Measurements from ENCODE around the gene COQ4. TPM values are rescaled to one million over a fixed set of nuclear protein-coding genes. Genes with fewer than 3 reads are reported as not detected.
A peak's percentile ranks its signal among the peaks of the same experiment; 100 is the strongest.

COQ4 gene
- total and polyA plus RNA-seq, 2 of the 8 experiments (the other 6 are each of a cell fraction or from before 2014, with no cell fraction given), result 32.3 to 58.8 TPM

DNA sequence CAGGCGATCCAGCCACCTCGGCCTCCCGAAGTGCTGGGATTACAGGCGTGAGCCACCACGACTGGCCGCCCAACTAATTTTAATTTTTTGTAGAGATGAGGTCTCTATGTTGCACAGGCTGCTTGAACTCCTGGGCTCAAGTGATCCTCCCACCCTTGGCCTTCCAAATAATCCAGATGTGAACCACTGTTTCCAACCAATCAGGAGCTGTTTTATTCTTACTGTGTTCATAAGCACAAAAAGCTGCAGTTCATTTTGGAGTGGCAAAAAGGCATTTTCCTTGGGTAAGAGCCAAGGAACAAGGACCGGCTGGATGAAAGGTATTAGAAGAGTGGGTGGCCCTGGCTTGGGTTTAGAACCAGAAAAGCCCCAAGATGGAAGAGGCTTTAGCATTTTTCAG is 12.5 kb downstream of the COQ4 start:
- FAIRE-seq (no peak), DNase-seq (ENCODE audit: low read depth in 1 of 2, low spot score in 2 of 2) (no peak)
- Histone ChIP-seq H2BK5ac (ENCODE audit: low read depth, low read length) (no peak overlapping the region), H3K4me2 (ENCODE audit: insufficient read depth in 1 of 2, low read depth in 2 of 2, low read length in 2 of 2) (no peak overlapping the region), H3K9ac (replicated peaks in 1 of 4; ENCODE audit: extremely low read depth in 1 of 4, low read depth in 3 of 4, low read length in 3 of 4) (no peak overlapping the region), H3K23me2 (ENCODE audit: low read depth, low read length) (no peaks in the 10 kb centered on the region), H3K9me3 (ENCODE audit: insufficient read depth in 2 of 2, low read depth in 1 of 2, low read length in 1 of 2) (no peaks in the 10 kb centered on the region), H4K8ac (ENCODE audit: extremely low read depth, insufficient read depth, low read length) (no peak overlapping the region), H3K27me3 (replicated peaks in 1 of 4; ENCODE audit: control insufficient read depth in 3 of 4, extremely low read depth in 1 of 4, insufficient read depth in 3 of 4, low read length in 3 of 4) (no peaks in the 10 kb centered on the region; a peak in 1 of 7 replicates), H3K79me2 (ENCODE audit: control insufficient read depth in 1 of 2, insufficient read depth in 2 of 2, low read length in 2 of 2) (no peaks in the 10 kb centered on the region), H3K14ac (ENCODE audit: insufficient read length) (no peak overlapping the region), H3K4me3 (ENCODE audit: extremely low read depth in 1 of 4, insufficient read depth in 2 of 4, low read depth in 3 of 4, low read length in 4 of 4) (no peak overlapping the region), H4K20me1 (replicated peaks in 1 of 2; ENCODE audit: control insufficient read depth in 1 of 2, insufficient read depth in 2 of 2, low read length in 2 of 2) (no peaks in the 10 kb centered on the region), H3K56ac (replicated peaks; ENCODE audit: insufficient read length, low read depth, low read length) (no peak overlapping the region), H2AK5ac (ENCODE audit: low read depth, low read length) (no peak overlapping the region), H3K27ac (ENCODE audit: low read depth, low read length) (no peak overlapping the region), H2BK12ac (ENCODE audit: low read depth, low read length) (no peak overlapping the region), H2BK20ac (ENCODE audit: low read length) (no peak overlapping the region), H3K4ac (replicated peaks; ENCODE audit: insufficient read length, low read depth, low read length) (no peak overlapping the region), H4K5ac (ENCODE audit: insufficient read length, low read depth, low read length) (no peak overlapping the region), H3K4me1 (replicated peaks in 1 of 4; ENCODE audit: control insufficient read depth in 3 of 4, insufficient read depth in 4 of 4, low read length in 3 of 4) (no peaks in the 10 kb centered on the region; a peak in 1 of 7 replicates), H3K23ac (ENCODE audit: insufficient read length) (no peak overlapping the region), H2AFZ (ENCODE audit: low read length) (no peak overlapping the region), H2BK15ac (ENCODE audit: low read length) (no peak overlapping the region), H4K91ac (replicated peaks; ENCODE audit: insufficient read length, low read length) (no peak overlapping the region), H3K36me3 (ENCODE audit: control insufficient read depth in 2 of 4, insufficient read depth in 4 of 4, low read length in 3 of 4) (peaks cover 0 to 9% (median 2%) of the 10 kb centered on the region in 4 experiments; a peak in 4 of 8 replicates), H3K79me1 (ENCODE audit: low read depth, low read length) (no peaks in the 10 kb centered on the region), H2BK120ac (replicated peaks; ENCODE audit: low read depth, low read length) (no peak overlapping the region), H3K18ac (ENCODE audit: extremely low read depth, low read length) (no peak overlapping the region)
- POLR2A ChIA-PET (ENCODE audit: partially characterized antibody), result interaction anchor here (0.6 to 3.1 kb wide), 9 partner anchors 11 to 121 kb away, joined by 3 to 13 read pairs (median 8); partner anchors contain the start of gene ODF2
- WGBS, 2 experiments (ENCODE audit: extremely low coverage in 1 of 2, insufficient coverage in 1 of 2, insufficient read length in 1 of 2, insufficient replicate concordance in 2 of 2, low coverage in 1 of 2, low lambda C conversion rate in 2 of 2, missing lambda C conversion rate in 1 of 2), result 90% methylated on average over 7 of the region's 7 CpGs; no CpG with 5 or more reads in 1 of the 2 experiments
- TF ChIP-seq, protein P1, sequence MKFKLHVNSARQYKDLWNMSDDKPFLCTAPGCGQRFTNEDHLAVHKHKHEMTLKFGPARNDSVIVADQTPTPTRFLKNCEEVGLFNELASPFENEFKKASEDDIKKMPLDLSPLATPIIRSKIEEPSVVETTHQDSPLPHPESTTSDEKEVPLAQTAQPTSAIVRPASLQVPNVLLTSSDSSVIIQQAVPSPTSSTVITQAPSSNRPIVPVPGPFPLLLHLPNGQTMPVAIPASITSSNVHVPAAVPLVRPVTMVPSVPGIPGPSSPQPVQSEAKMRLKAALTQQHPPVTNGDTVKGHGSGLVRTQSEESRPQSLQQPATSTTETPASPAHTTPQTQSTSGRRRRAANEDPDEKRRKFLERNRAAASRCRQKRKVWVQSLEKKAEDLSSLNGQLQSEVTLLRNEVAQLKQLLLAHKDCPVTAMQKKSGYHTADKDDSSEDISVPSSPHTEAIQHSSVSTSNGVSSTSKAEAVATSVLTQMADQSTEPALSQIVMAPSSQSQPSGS (IDR thresholded peaks at IDR 0.05; ENCODE audit: low read length), result no peak
- TF ChIP-seq POLR2A (IDR thresholded peaks at IDR 0.05; ENCODE audit: control extremely low read depth in 1 of 2, low read depth in 2 of 2, low read length in 2 of 2), result peak in 1 of 2 experiments; percentile 12; a peak in 1 of 3 replicates
- CTCF ChIA-PET (ENCODE audit: partially characterized antibody), result interaction anchor here (0.9 to 2.1 kb wide), 6 partner anchors 9 to 78 kb away, joined by 3 to 13 read pairs (median 4); no protein-coding TSS in a partner anchor
